ENCODE results near the gene ARL10. TPM values are rescaled to one million over a fixed set of nuclear protein-coding genes. Genes with fewer than 3 reads are reported as not detected.

The ARL10 gene
- total RNA-seq, 2 donors from 2014 or later: 10.2 to 11.4 TPM

- no peak overlapping the region for H3K4me3 Mint-ChIP-seq
- H3K9me3 Mint-ChIP-seq: no peaks in the 10 kb centered on the region
- no peaks in the 10 kb centered on the region for H3K27me3 Mint-ChIP-seq (ENCODE audit: insufficient read depth)
- peaks cover 6% of the 10 kb centered on the region for H3K4me1 ChIP-seq (ENCODE audit: control insufficient read depth, insufficient read depth, low read length)
- TF ChIP-seq CTCF (conservative IDR thresholded peaks at IDR 0.05): peak; percentile 43
- H3K27ac Mint-ChIP-seq: no peak overlapping the region
- H3K9ac ChIP-seq (ENCODE audit: extremely low read depth, low read length, poor library complexity, severe bottlenecking): no peak overlapping the region
- H3K27me3 ChIP-seq (ENCODE audit: control insufficient read depth, insufficient read depth, low read length, poor library complexity, severe bottlenecking): no peaks in the 10 kb centered on the region
- no peak for DNase-seq
- peaks cover 12% of the 10 kb centered on the region for H3K4me1 Mint-ChIP-seq
- H3K36me3 ChIP-seq (ENCODE audit: control insufficient read depth, insufficient read depth, low read length): peaks cover 44% of the 10 kb centered on the region
- H3K9me3 ChIP-seq (ENCODE audit: control insufficient read depth, low read length): no peaks in the 10 kb centered on the region
- 97 to 100% methylated on average over 4 of the region's 4 CpGs for WGBS, 2 experiments (ENCODE audit: insufficient coverage in 1 of 2, insufficient read length in 1 of 2)
- H3K4me3 ChIP-seq (ENCODE audit: low read length): no peak overlapping the region
- no peak overlapping the region for H3K27ac ChIP-seq (ENCODE audit: low read depth, low read length)
- H3K36me3 Mint-ChIP-seq (ENCODE audit: low read depth): peaks cover 18% of the 10 kb centered on the region
Measured at GRCh38 chr5:176391479-176391878, 26.2 kb downstream of the ARL10 start.

- Histone ChIP-seq H3K27ac (ENCODE audit: low read depth, low read length) (no peak overlapping the region), H3K4me1 (ENCODE audit: control insufficient read depth, insufficient read depth, low read length) (peaks cover 6% of the 10 kb centered on the region), H3K27me3 (ENCODE audit: control insufficient read depth, insufficient read depth, low read length, poor library complexity, severe bottlenecking) (no peaks in the 10 kb centered on the region), H3K9me3 (ENCODE audit: control insufficient read depth, low read length) (no peaks in the 10 kb centered on the region), H3K36me3 (ENCODE audit: control insufficient read depth, insufficient read depth, low read length) (peaks cover 40% of the 10 kb centered on the region), H3K4me3 (ENCODE audit: low read length) (no peak overlapping the region), H3K9ac (ENCODE audit: extremely low read depth, low read length, poor library complexity, severe bottlenecking) (no peak overlapping the region)
- 88 to 92% methylated on average over 2 to 4 of the region's 4 CpGs for WGBS, 2 experiments (ENCODE audit: insufficient coverage in 1 of 2, insufficient read length in 1 of 2)
- Mint-ChIP-seq H3K4me3 (no peak overlapping the region), H3K4me1 (peaks cover 12% of the 10 kb centered on the region), H3K27me3 (ENCODE audit: insufficient read depth) (no peaks in the 10 kb centered on the region), H3K9me3 (no peaks in the 10 kb centered on the region), H3K36me3 (ENCODE audit: low read depth) (peaks cover 18% of the 10 kb centered on the region), H3K27ac (no peak overlapping the region)
- no peak for DNase-seq
- TF ChIP-seq CTCF (conservative IDR thresholded peaks at IDR 0.05): no peak
Measured at GRCh38 chr5:176391999-176392398, 26.7 kb downstream of the ARL10 start.

- H3K4me1 ChIP-seq (ENCODE audit: control insufficient read depth, insufficient read depth, low read length): peaks cover under 1% of the 10 kb centered on the region
Measured at GRCh38 chr5:176392526-176392925, 27.2 kb downstream of the ARL10 start.

More at GRCh38 chr5:176392526-176392925, 27.2 kb downstream of the ARL10 start:
- Mint-ChIP-seq H3K9me3 (no peaks in the 10 kb centered on the region), H3K4me3 (no peak overlapping the region), H3K27ac (no peak overlapping the region), H3K4me1 (peaks cover 7% of the 10 kb centered on the region), H3K27me3 (ENCODE audit: insufficient read depth) (no peaks in the 10 kb centered on the region), H3K36me3 (ENCODE audit: low read depth) (peaks cover 18% of the 10 kb centered on the region)
- H3K9ac ChIP-seq (ENCODE audit: extremely low read depth, low read length, poor library complexity, severe bottlenecking): no peak overlapping the region
- 95% methylated on average over 8 to 11 of the region's 11 CpGs for WGBS, 2 experiments (ENCODE audit: insufficient coverage in 1 of 2, insufficient read length in 1 of 2)
- no peaks in the 10 kb centered on the region for H3K27me3 ChIP-seq (ENCODE audit: control insufficient read depth, insufficient read depth, low read length, poor library complexity, severe bottlenecking)
- no peaks in the 10 kb centered on the region for H3K9me3 ChIP-seq (ENCODE audit: control insufficient read depth, low read length)
- no peak for TF ChIP-seq CTCF (conservative IDR thresholded peaks at IDR 0.05)
- no peak overlapping the region for H3K27ac ChIP-seq (ENCODE audit: low read depth, low read length)
- H3K36me3 ChIP-seq (ENCODE audit: control insufficient read depth, insufficient read depth, low read length): peaks cover 40% of the 10 kb centered on the region
- DNase-seq: no peak
- no peak overlapping the region for H3K4me3 ChIP-seq (ENCODE audit: low read length)
